ENCODE results near the gene SPATA16.
A peak's percentile ranks its signal among the peaks of the same experiment; 100 is the strongest.
"Not testable (repeated sequence)": the region's sequence is repeated elsewhere in the genome, so short reads cannot be mapped to it uniquely, and the experiment has no call there.

Gene SPATA16

GRCh38 chr3:172869368-172869771 is 271.7 kb downstream of the SPATA16 start:
- DNase-seq = no peak

GRCh38 chr3:172868582-172869200 is 272.3 kb downstream of the SPATA16 start:
- DNase-seq = no peak

- DNase-seq = not testable (repeated sequence)
Measured at GRCh38 chr3:172866726-172867350, 274.2 kb downstream of the SPATA16 start.

GRCh38 chr3:172859041-172859440 is 282.0 kb downstream of the SPATA16 start:
- DNase-seq = no peak

GRCh38 chr3:172856795-172857742 is 284.0 kb downstream of the SPATA16 start:
- DNase-seq = peak; percentile 82

GRCh38 chr3:172855037-172855436 is 286.0 kb downstream of the SPATA16 start:
- no peak for DNase-seq

- no peak for DNase-seq
Measured at GRCh38 chr3:172853921-172854666, 286.9 kb downstream of the SPATA16 start.

GRCh38 chr3:172853005-172853404 is 288.0 kb downstream of the SPATA16 start:
- no peak for DNase-seq

GRCh38 chr3:172848910-172849309 is 292.1 kb downstream of the SPATA16 start:
- DNase-seq = no peak

GRCh38 chr3:172847292-172847691 is 293.7 kb downstream of the SPATA16 start:
- DNase-seq = no peak

- DNase-seq = no peak
Measured at GRCh38 chr3:172846706-172847105, 294.3 kb downstream of the SPATA16 start.

- DNase-seq = no peak
Measured at GRCh38 chr3:172846103-172846561, 294.9 kb downstream of the SPATA16 start.

GRCh38 chr3:172844428-172844827 is 296.6 kb downstream of the SPATA16 start:
- DNase-seq = peak; percentile 56

- no peak for DNase-seq
Measured at GRCh38 chr3:172840913-172841312, 300.1 kb downstream of the SPATA16 start.

- no peak for DNase-seq
Measured at GRCh38 chr3:172840463-172840862, 300.6 kb downstream of the SPATA16 start.

GRCh38 chr3:172839679-172840078 is 301.4 kb downstream of the SPATA16 start:
- DNase-seq = no peak

Measured in islet precursor cell (in vitro differentiated cells).